ENCODE results near the gene ETDC.
"Not testable (repeated sequence)": the region's sequence is repeated elsewhere in the genome, so short reads cannot be mapped to it uniquely, and the experiment has no call there.

ETDC gene

DNA sequence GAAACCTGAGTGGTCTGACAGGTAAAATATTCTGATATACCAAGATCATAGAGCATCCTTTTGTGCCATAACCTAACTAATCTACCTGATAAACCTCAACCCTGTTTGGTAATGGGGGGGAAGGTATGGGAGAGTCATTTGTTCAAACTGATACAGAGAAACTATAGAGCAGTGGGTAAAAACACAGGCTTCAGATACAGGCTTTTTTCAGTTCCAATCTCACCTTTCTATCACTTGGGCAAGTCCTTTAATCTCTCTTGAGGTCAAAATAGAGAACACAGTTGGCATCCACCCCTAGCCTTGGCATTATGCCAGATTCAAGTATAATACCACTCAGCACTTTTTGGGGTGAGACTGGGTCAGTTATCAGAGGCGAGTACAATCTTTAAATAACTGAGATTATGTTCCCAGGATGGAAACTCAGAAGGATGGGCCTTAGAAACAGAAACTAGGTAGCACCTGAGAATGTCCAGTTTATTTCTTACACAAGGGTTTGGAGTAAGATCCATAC is 880 bp upstream of the ETDC start:
- H3K4me1 ChIP-seq, result no peaks in the 10 kb centered on the region
- no peaks in the 10 kb centered on the region for H3K9me3 ChIP-seq
- DNase-seq, result no peak
- H3K36me3 ChIP-seq, result no peaks in the 10 kb centered on the region
- no peak overlapping the region for H3K4me3 ChIP-seq (ENCODE audit: low read depth, low read length)
- TF ChIP-seq, protein P1, sequence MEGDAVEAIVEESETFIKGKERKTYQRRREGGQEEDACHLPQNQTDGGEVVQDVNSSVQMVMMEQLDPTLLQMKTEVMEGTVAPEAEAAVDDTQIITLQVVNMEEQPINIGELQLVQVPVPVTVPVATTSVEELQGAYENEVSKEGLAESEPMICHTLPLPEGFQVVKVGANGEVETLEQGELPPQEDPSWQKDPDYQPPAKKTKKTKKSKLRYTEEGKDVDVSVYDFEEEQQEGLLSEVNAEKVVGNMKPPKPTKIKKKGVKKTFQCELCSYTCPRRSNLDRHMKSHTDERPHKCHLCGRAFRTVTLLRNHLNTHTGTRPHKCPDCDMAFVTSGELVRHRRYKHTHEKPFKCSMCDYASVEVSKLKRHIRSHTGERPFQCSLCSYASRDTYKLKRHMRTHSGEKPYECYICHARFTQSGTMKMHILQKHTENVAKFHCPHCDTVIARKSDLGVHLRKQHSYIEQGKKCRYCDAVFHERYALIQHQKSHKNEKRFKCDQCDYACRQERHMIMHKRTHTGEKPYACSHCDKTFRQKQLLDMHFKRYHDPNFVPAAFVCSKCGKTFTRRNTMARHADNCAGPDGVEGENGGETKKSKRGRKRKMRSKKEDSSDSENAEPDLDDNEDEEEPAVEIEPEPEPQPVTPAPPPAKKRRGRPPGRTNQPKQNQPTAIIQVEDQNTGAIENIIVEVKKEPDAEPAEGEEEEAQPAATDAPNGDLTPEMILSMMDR (IDR thresholded peaks at IDR 0.05; ENCODE audit: low read depth, low read length), result no peak
- H3K27me3 ChIP-seq, result no peaks in the 10 kb centered on the region

DNA sequence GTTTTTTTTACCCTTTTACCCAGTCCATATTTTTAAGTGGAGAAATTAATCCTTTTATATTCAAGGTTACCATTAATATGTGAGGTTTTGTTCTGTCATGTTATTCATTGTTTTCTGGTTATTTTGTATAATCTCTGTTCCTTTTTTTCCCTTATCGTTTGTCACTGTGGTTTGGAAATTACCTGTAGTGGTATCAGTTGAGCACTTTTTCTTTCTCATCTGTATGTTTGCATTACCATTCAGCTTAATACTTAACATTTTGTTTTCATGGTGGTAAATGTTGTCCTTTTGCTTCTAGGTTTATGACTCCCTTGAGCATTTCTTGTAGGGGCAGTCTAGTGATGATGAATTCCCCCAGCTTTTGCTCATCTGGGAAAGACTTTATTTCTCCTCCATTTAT is 6.6 kb downstream of the ETDC start:
- Histone ChIP-seq H3K4me3 (ENCODE audit: low read depth, low read length) (no peak overlapping the region), H3K27me3 (no peaks in the 10 kb centered on the region), H3K36me3 (no peaks in the 10 kb centered on the region), H3K4me1 (no peaks in the 10 kb centered on the region), H3K9me3 (no peaks in the 10 kb centered on the region)
- TF ChIP-seq, protein P1 (IDR thresholded peaks at IDR 0.05; ENCODE audit: low read depth, low read length), result no peak
- no peak for DNase-seq

DNA sequence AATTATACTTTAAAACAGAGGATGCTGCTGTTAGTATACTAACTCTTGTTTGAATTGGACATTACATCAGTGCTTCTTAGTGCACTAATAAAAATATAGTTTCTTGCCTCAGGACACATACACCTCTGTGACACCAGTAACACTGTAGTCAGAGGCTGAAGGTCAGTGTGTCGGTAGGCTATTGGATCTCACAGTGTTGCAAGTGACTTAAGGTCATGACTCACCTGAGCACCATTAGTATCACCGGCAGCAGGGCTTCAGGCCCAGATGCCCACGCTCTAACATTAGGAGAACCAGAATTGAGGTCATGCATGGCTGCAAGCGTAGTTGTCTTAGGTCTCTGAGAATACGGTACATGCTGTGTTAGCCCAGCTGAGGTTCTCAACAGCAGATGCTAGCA is 15.2 kb downstream of the ETDC start:
- Histone ChIP-seq H3K9me3 (no peaks in the 10 kb centered on the region), H3K27me3 (no peaks in the 10 kb centered on the region), H3K4me3 (ENCODE audit: low read depth, low read length) (no peak overlapping the region), H3K4me1 (no peaks in the 10 kb centered on the region), H3K36me3 (no peaks in the 10 kb centered on the region)
- no peak for DNase-seq
- TF ChIP-seq, protein P1 (IDR thresholded peaks at IDR 0.05; ENCODE audit: low read depth, low read length), result no peak

DNA sequence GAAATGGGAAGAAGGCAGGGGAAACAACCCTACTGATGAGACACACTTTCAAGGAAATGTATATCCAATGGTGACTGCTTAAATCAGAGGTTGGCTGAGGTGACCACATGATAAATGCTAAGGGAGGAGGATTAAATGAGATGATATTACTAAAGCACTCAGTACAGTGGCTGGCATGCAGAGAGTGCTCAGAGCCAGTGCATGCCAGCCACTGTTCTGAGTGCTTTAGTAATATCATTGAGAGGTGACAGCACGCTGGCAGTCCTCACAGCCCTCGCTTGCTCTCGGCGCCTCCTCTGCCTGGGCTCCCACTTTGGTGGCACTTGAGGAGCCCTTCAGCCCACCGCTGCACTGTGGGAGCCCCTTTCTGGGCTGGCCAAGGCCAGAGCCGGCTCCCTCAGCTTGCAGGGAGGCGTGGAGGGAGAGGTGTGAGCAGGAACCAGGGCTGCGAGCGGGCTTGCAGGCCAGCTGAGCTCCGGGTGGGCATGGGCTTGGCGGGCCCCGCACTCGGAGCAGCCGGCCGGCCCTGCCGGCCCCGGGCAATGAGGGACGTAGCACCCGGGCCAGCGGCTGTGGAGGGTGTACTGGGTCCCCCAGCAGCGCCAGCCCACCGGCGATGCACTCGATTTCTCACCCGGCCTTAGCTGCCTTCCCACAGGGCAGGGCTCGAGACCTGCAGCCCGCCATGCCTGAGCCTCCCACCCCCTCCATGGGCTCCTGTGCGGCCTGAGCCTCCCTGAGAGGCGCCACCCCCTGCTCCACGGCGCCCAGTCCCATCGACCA is 15.9 kb downstream of the ETDC start:
- not testable (repeated sequence) for DNase-seq; H3K4me1 ChIP-seq; H3K9me3 ChIP-seq; H3K36me3 ChIP-seq; H3K4me3 ChIP-seq (ENCODE audit: low read depth, low read length); H3K27me3 ChIP-seq

DNA sequence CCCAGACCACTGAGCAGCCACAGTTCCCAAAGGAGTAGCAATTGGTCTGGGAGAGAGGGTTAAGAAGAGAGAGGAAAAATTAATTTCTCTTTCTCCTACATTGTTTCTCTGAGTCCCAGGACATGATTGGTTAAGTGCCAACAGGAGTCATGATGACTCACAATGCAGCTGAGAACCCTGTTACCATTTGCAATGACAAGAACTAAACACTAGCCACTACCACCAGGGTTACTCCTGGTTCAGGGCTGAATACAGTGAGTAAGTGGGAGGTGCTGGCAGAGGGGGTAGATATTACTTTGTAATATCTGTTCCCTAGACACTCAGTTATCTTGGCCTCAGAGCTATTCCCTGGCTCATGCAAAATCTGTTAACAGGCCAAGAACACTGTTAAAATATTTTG is 18.0 kb downstream of the ETDC start:
- H3K4me3 ChIP-seq (ENCODE audit: low read depth, low read length), result no peak overlapping the region
- no peaks in the 10 kb centered on the region for H3K27me3 ChIP-seq
- no peak for DNase-seq
- TF ChIP-seq, protein P1 (IDR thresholded peaks at IDR 0.05; ENCODE audit: low read depth, low read length), result no peak
- H3K9me3 ChIP-seq, result no peaks in the 10 kb centered on the region
- H3K4me1 ChIP-seq, result no peaks in the 10 kb centered on the region
- H3K36me3 ChIP-seq, result no peaks in the 10 kb centered on the region

DNA sequence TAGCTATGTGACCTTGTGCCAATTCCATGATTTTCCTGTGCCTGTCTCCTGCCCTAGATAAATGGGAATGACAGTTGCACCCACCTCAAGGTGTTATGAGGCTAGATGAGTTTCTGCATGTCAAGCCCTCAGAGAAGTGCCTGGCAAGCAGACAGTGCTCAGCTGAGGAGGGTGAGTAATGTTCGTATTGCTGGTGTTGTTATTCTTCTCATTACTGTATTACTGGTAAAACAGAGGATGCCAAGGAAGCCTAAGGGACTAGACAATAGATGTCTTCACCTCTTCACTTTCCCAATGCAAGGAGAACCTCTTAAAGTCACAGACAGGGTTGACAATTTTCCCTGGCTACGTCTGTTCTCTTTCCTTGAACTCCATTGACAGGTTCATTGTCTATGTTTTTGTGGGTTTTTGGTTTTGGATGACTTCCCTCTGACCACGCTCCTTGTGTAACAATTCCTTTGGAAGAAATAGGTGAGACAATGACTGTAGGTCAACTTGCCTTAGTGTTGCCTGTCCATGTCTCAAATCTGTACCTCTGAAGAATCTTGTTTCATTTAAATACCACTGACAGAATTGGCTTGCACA is 19.2 kb downstream of the ETDC start:
- DNase-seq, result no peak
- TF ChIP-seq, protein P1 (IDR thresholded peaks at IDR 0.05; ENCODE audit: low read depth, low read length), result no peak
- no peak overlapping the region for H3K4me3 ChIP-seq (ENCODE audit: low read depth, low read length)
- H3K4me1 ChIP-seq, result no peaks in the 10 kb centered on the region
- no peaks in the 10 kb centered on the region for H3K27me3 ChIP-seq
- no peaks in the 10 kb centered on the region for H3K9me3 ChIP-seq
- H3K36me3 ChIP-seq, result no peaks in the 10 kb centered on the region
